Measurements from ENCODE around the gene MAPK4.

The MAPK4 gene

GRCh38 chr18:50578651-50579050 lies 18.8 kb downstream of the MAPK4 start:
- Histone ChIP-seq H3K36me3 (ENCODE audit: insufficient read depth, low read length) (no peaks in the 10 kb centered on the region), H3K9ac (ENCODE audit: low read depth, low read length) (no peak overlapping the region), H3K27ac (ENCODE audit: low read depth, low read length) (no peak overlapping the region), H3K27me3 (ENCODE audit: insufficient read depth, low read length) (no peaks in the 10 kb centered on the region), H3K4me1 (ENCODE audit: insufficient read depth, low read length) (peaks cover 9% of the 10 kb centered on the region), H3K9me3 (ENCODE audit: insufficient read depth, low read depth, low read length) (peaks cover 8% of the 10 kb centered on the region; the same call in 1 of the 2 replicates), H3K4me3 (ENCODE audit: low read length) (no peak overlapping the region)
- 89% methylated on average over 3 of the region's 3 CpGs for WGBS

- peaks cover 8% of the 10 kb centered on the region; the same call in 1 of the 2 replicates for H3K9me3 ChIP-seq (ENCODE audit: insufficient read depth, low read depth, low read length)
- no peak overlapping the region for H3K4me3 ChIP-seq (ENCODE audit: low read length)
- 86% methylated on average over 3 of the region's 3 CpGs for WGBS
- H3K4me1 ChIP-seq (ENCODE audit: insufficient read depth, low read length), result peaks cover 9% of the 10 kb centered on the region
- no peak overlapping the region for H3K9ac ChIP-seq (ENCODE audit: low read depth, low read length)
- H3K27me3 ChIP-seq (ENCODE audit: insufficient read depth, low read length), result no peaks in the 10 kb centered on the region
- no peak overlapping the region for H3K27ac ChIP-seq (ENCODE audit: low read depth, low read length)
- no peaks in the 10 kb centered on the region for H3K36me3 ChIP-seq (ENCODE audit: insufficient read depth, low read length)
Observed at GRCh38 chr18:50579061-50579774, 19.3 kb downstream of the MAPK4 start.

- Histone ChIP-seq H3K27ac (ENCODE audit: low read depth, low read length) (no peak overlapping the region), H3K4me3 (ENCODE audit: low read length) (no peak overlapping the region), H3K9me3 (ENCODE audit: insufficient read depth, low read depth, low read length) (peaks cover 8% of the 10 kb centered on the region; the same call in 1 of the 2 replicates), H3K9ac (ENCODE audit: low read depth, low read length) (no peak overlapping the region), H3K27me3 (ENCODE audit: insufficient read depth, low read length) (no peaks in the 10 kb centered on the region), H3K4me1 (ENCODE audit: insufficient read depth, low read length) (no peaks in the 10 kb centered on the region), H3K36me3 (ENCODE audit: insufficient read depth, low read length) (no peaks in the 10 kb centered on the region)
- 82% methylated on average over 1 of the region's 1 CpG for WGBS
Observed at GRCh38 chr18:50581517-50581916, 21.6 kb downstream of the MAPK4 start.

- 96% methylated on average over 4 of the region's 4 CpGs for WGBS
- Histone ChIP-seq H3K36me3 (ENCODE audit: insufficient read depth, low read length) (no peaks in the 10 kb centered on the region), H3K27ac (ENCODE audit: low read depth, low read length) (no peak overlapping the region), H3K4me1 (ENCODE audit: insufficient read depth, low read length) (no peaks in the 10 kb centered on the region), H3K27me3 (ENCODE audit: insufficient read depth, low read length) (no peaks in the 10 kb centered on the region), H3K9ac (ENCODE audit: low read depth, low read length) (no peak overlapping the region), H3K4me3 (ENCODE audit: low read length) (no peak overlapping the region), H3K9me3 (ENCODE audit: insufficient read depth, low read depth, low read length) (peaks cover 8% of the 10 kb centered on the region; the same call in 1 of the 2 replicates)
Observed at GRCh38 chr18:50582500-50582899, 22.6 kb downstream of the MAPK4 start.

- H3K9me3 ChIP-seq (ENCODE audit: insufficient read depth, low read depth, low read length), result peaks cover 8% of the 10 kb centered on the region; the same call in 1 of the 2 replicates
- no peaks in the 10 kb centered on the region for H3K36me3 ChIP-seq (ENCODE audit: insufficient read depth, low read length)
- no peak overlapping the region for H3K9ac ChIP-seq (ENCODE audit: low read depth, low read length)
Observed at GRCh38 chr18:50586710-50587109, 26.8 kb downstream of the MAPK4 start.

GRCh38 chr18:50590593-50590992 lies 30.7 kb downstream of the MAPK4 start:
- Histone ChIP-seq H3K9me3 (ENCODE audit: insufficient read depth, low read depth, low read length) (no peaks in the 10 kb centered on the region), H3K27ac (ENCODE audit: low read depth, low read length) (no peak overlapping the region), H3K4me3 (ENCODE audit: low read length) (no peak overlapping the region), H3K27me3 (ENCODE audit: insufficient read depth, low read length) (no peaks in the 10 kb centered on the region), H3K4me1 (ENCODE audit: insufficient read depth, low read length) (no peaks in the 10 kb centered on the region), H3K36me3 (ENCODE audit: insufficient read depth, low read length) (no peaks in the 10 kb centered on the region), H3K9ac (ENCODE audit: low read depth, low read length) (no peak overlapping the region)
- WGBS, result 93% methylated on average over 3 of the region's 3 CpGs

More at GRCh38 chr18:50586710-50587109, 26.8 kb downstream of the MAPK4 start:
- no peak overlapping the region for H3K27ac ChIP-seq (ENCODE audit: low read depth, low read length)
- H3K27me3 ChIP-seq (ENCODE audit: insufficient read depth, low read length), result no peaks in the 10 kb centered on the region
- no peaks in the 10 kb centered on the region for H3K4me1 ChIP-seq (ENCODE audit: insufficient read depth, low read length)
- H3K4me3 ChIP-seq (ENCODE audit: low read length), result no peak overlapping the region

- Histone ChIP-seq H3K27me3 (ENCODE audit: insufficient read depth, low read length) (no peaks in the 10 kb centered on the region), H3K4me3 (ENCODE audit: low read length) (no peak overlapping the region), H3K27ac (ENCODE audit: low read depth, low read length) (no peak overlapping the region), H3K4me1 (ENCODE audit: insufficient read depth, low read length) (no peaks in the 10 kb centered on the region), H3K9ac (ENCODE audit: low read depth, low read length) (no peak overlapping the region), H3K36me3 (ENCODE audit: insufficient read depth, low read length) (no peaks in the 10 kb centered on the region), H3K9me3 (ENCODE audit: insufficient read depth, low read depth, low read length) (no peaks in the 10 kb centered on the region)
- WGBS, result 94% methylated on average over 5 of the region's 5 CpGs
Observed at GRCh38 chr18:50594012-50594411, 34.1 kb downstream of the MAPK4 start.

GRCh38 chr18:50594942-50595341 lies 35.1 kb downstream of the MAPK4 start:
- Histone ChIP-seq H3K36me3 (ENCODE audit: insufficient read depth, low read length) (no peaks in the 10 kb centered on the region), H3K4me1 (ENCODE audit: insufficient read depth, low read length) (no peaks in the 10 kb centered on the region), H3K27ac (ENCODE audit: low read depth, low read length) (no peak overlapping the region), H3K9me3 (ENCODE audit: insufficient read depth, low read depth, low read length) (no peaks in the 10 kb centered on the region), H3K9ac (ENCODE audit: low read depth, low read length) (no peak overlapping the region), H3K27me3 (ENCODE audit: insufficient read depth, low read length) (no peaks in the 10 kb centered on the region), H3K4me3 (ENCODE audit: low read length) (no peak overlapping the region)
- WGBS, result 95% methylated on average over 2 of the region's 4 CpGs

- Histone ChIP-seq H3K9me3 (ENCODE audit: insufficient read depth, low read depth, low read length) (no peaks in the 10 kb centered on the region), H3K27me3 (ENCODE audit: insufficient read depth, low read length) (no peaks in the 10 kb centered on the region), H3K9ac (ENCODE audit: low read depth, low read length) (no peak overlapping the region), H3K4me3 (ENCODE audit: low read length) (no peak overlapping the region), H3K36me3 (ENCODE audit: insufficient read depth, low read length) (no peaks in the 10 kb centered on the region), H3K4me1 (ENCODE audit: insufficient read depth, low read length) (no peaks in the 10 kb centered on the region), H3K27ac (ENCODE audit: low read depth, low read length) (no peak overlapping the region)
- WGBS, result 91% methylated on average over 3 of the region's 3 CpGs
Observed at GRCh38 chr18:50602466-50602865, 42.6 kb downstream of the MAPK4 start.

- 95% methylated on average over 5 of the region's 5 CpGs for WGBS
- Histone ChIP-seq H3K4me1 (ENCODE audit: insufficient read depth, low read length) (no peaks in the 10 kb centered on the region), H3K9me3 (ENCODE audit: insufficient read depth, low read depth, low read length) (peaks cover 3% of the 10 kb centered on the region), H3K9ac (ENCODE audit: low read depth, low read length) (no peak overlapping the region), H3K27me3 (ENCODE audit: insufficient read depth, low read length) (no peaks in the 10 kb centered on the region), H3K27ac (ENCODE audit: low read depth, low read length) (no peak overlapping the region), H3K36me3 (ENCODE audit: insufficient read depth, low read length) (no peaks in the 10 kb centered on the region), H3K4me3 (ENCODE audit: low read length) (no peak overlapping the region)
Observed at GRCh38 chr18:50606609-50607008, 46.7 kb downstream of the MAPK4 start.

- no peaks in the 10 kb centered on the region for H3K27me3 ChIP-seq (ENCODE audit: insufficient read depth, low read length)
- no peaks in the 10 kb centered on the region for H3K4me1 ChIP-seq (ENCODE audit: insufficient read depth, low read length)
- H3K36me3 ChIP-seq (ENCODE audit: insufficient read depth, low read length), result no peaks in the 10 kb centered on the region
- H3K27ac ChIP-seq (ENCODE audit: low read depth, low read length), result no peak overlapping the region
- no peak overlapping the region for H3K9ac ChIP-seq (ENCODE audit: low read depth, low read length)
- peaks cover 3% of the 10 kb centered on the region for H3K9me3 ChIP-seq (ENCODE audit: insufficient read depth, low read depth, low read length)
- no peak overlapping the region for H3K4me3 ChIP-seq (ENCODE audit: low read length)
- 86% methylated on average over 5 of the region's 5 CpGs for WGBS
Observed at GRCh38 chr18:50607378-50607926, 47.6 kb downstream of the MAPK4 start.

All from HUES64 (cell line).